Stomach (tissue), 4 donors: Measurements from ENCODE around the gene PRMT1.

Source experiments
- CTCF ChIP-seq, 7 experiments: fragments of 450-650 bp in 4 of 7; fragments of 200-600 bp in 3 of 7; sonication (generic) in 3 of 7; IDR thresholded peaks; one replicate each; pipeline ENCODE4 v1.5.1; 2016 to 2019; ENCODE audit warnings: antibody characterized with exemption in 7 of 7, control low read depth in 2 of 7, mild to moderate bottlenecking in 1 of 7
- EP300 ChIP-seq: sonication (generic); formaldehyde crosslinking; IDR thresholded peaks from one replicate; pipeline ENCODE4 v1.6.1; 2017; ENCODE audit warnings: antibody characterized with exemption

- TF ChIP-seq EP300 (no peak), CTCF (IDR thresholded peaks at IDR 0.05) (no peak)
Measured at GRCh38 chr19:49636233-49636932, 40.7 kb upstream of the PRMT1 start.
